GM12878 (cell line): ENCODE measurements around the gene SERINC1. TPM values are rescaled to one million over a fixed set of nuclear protein-coding genes. Genes with fewer than 3 reads are reported as not detected.

Experiments used
- CREB1 ChIP-seq: IDR thresholded peaks from 2 replicates; pipeline ENCODE4 v1.6.1; 2012; ENCODE audit warnings: low read depth, mild to moderate bottlenecking, inconsistent platforms
- CREM ChIP-seq: IDR thresholded peaks from 2 replicates; pipeline ENCODE4 v1.6.1; 2014; ENCODE audit warnings: antibody characterized with exemption, low read depth
- HCFC1 ChIP-seq: fragments of 150-350 bp; IDR thresholded peaks from 2 replicates; pipeline ENCODE4 v1.6.1; 2014; ENCODE audit warnings: low read length
- KAT2A ChIP-seq: conservative IDR thresholded peaks from 2 replicates; pipeline ENCODE4 v1.6.1; 2011; ENCODE audit warnings: low read depth, low read length; ENCODE audit not compliant: control insufficient read depth
- KLF5 ChIP-seq: fragments of 450-650 bp; IDR thresholded peaks from 2 replicates; pipeline ENCODE4 v1.6.1; 2014; ENCODE audit warnings: mild to moderate bottlenecking; ENCODE audit not compliant: partially characterized antibody
- LARP7 ChIP-seq: fragments of 450-650 bp; IDR thresholded peaks from 2 replicates; pipeline ENCODE4 v1.6.1; 2017; ENCODE audit warnings: mild to moderate bottlenecking
- MYC ChIP-seq: IDR thresholded peaks from 2 replicates; pipeline ENCODE4 v1.6.1; 2011; ENCODE audit warnings: mild to moderate bottlenecking, low read length, moderate library complexity, inconsistent platforms; ENCODE audit not compliant: insufficient read depth, insufficient replicate concordance, insufficient read length, severe bottlenecking
- NR2F1 ChIP-seq: fragments of 450-650 bp; conservative IDR thresholded peaks from 2 replicates; pipeline ENCODE4 v1.6.1; 2017; ENCODE audit warnings: mild to moderate bottlenecking
- SIX5 ChIP-seq: IDR thresholded peaks from 2 replicates; pipeline ENCODE4 v1.6.1; 2011; ENCODE audit warnings: mild to moderate bottlenecking, low read depth, low read length, moderate library complexity; ENCODE audit not compliant: severe bottlenecking
- SUZ12 ChIP-seq: fragments of 200-600 bp; sonication (generic); IDR thresholded peaks from one replicate; pipeline ENCODE4 v1.6.1; 2018; ENCODE audit warnings: antibody characterized with exemption, mild to moderate bottlenecking; ENCODE audit not compliant: unreplicated experiment
- YY1 ChIP-seq: IDR thresholded peaks from 2 replicates; pipeline ENCODE4 v1.6.1; 2011; ENCODE audit warnings: low read depth, mild to moderate bottlenecking, low read length
- ZNF622 ChIP-seq: fragments of 450-650 bp; IDR thresholded peaks from 2 replicates; pipeline ENCODE4 v1.6.1; 2017; ENCODE audit warnings: mild to moderate bottlenecking, inconsistent platforms
- polyA plus RNA-seq, 11 experiments: library from polyadenylated mRNA; depleted of rRNA in 4 of 11; unstranded in 6 of 11; stranded (reverse) in 5 of 11; fragments of >200 nt; fragmentation: Nextera tagmentation in 4 of 11; fragmentation: Illumina TruSeq in 1 of 11; extraction: Ambion mirVana in 4 of 11; extraction: Trizol in 1 of 11; gene quantifications; 1 replicate in 1 of 11; 2 replicates in 10 of 11; pipeline versions ENCODE4 v1.2.1 to v1.2.3, GENCODE V29; 2011 to 2016; ENCODE audit warnings: inconsistent platforms in 2 of 11, missing spikeins in 2 of 11, low read depth in 1 of 11
- total RNA-seq, 4 experiments: library from RNA; depleted of rRNA in 3 of 4; stranded (reverse); fragments of >200 nt in 3 of 4; fragmentation: Illumina TruSeq in 1 of 4; extraction: Trizol in 1 of 4; gene quantifications; 2 replicates each; pipeline versions ENCODE4 v1.2.1 to v1.2.3, GENCODE V29; 2013 to 2021
- TF ChIP-seq, protein P1 (sequence below): IDR thresholded peaks from 2 replicates; pipeline ENCODE4 v1.6.1; 2011; ENCODE audit warnings: low read depth, mild to moderate bottlenecking, low read length, moderate library complexity, borderline replicate concordance; ENCODE audit errors: extremely low read depth
- TF ChIP-seq, protein P2 (sequence below): fragments of 450-650 bp; IDR thresholded peaks from 2 replicates; pipeline ENCODE4 v1.6.1; 2017; ENCODE audit warnings: mild to moderate bottlenecking
- TF ChIP-seq, protein P3 (sequence below): fragments of 450-650 bp; IDR thresholded peaks from 2 replicates; pipeline ENCODE4 v1.6.1; 2016; ENCODE audit warnings: mild to moderate bottlenecking, moderate library complexity, borderline replicate concordance
- TF ChIP-seq, protein P4 (sequence below), 3 experiments: IDR thresholded peaks in 2 of 3; conservative IDR thresholded peaks in 1 of 3; 2 replicates each; pipeline ENCODE4 v1.5.1; 2011; ENCODE audit warnings: low read depth in 3 of 3, low read length in 3 of 3, mild to moderate bottlenecking in 3 of 3, control low read depth in 2 of 3, moderate library complexity in 2 of 3, inconsistent platforms in 1 of 3, mixed read lengths in 1 of 3; ENCODE audit not compliant: control insufficient read depth in 2 of 3, insufficient read depth in 1 of 3; ENCODE audit errors: extremely low read depth in 1 of 3
- TF ChIP-seq, protein P5 (sequence below): IDR thresholded peaks from 2 replicates; pipeline ENCODE4 v1.6.1; 2011; ENCODE audit warnings: low read depth, low read length, improper control_type of control experiment, borderline replicate concordance
- TF ChIP-seq, protein P6 (sequence below): fragments of 450-650 bp; IDR thresholded peaks from 2 replicates; pipeline ENCODE4 v1.6.1; 2016; ENCODE audit warnings: mild to moderate bottlenecking

SERINC1 gene
- total and polyA plus RNA-seq, 10 of the 15 experiments (the other 5 are each of a cell fraction or from before 2014, with no cell fraction given) = 18.5 to 45.7 (median 31.1) TPM

DNA sequence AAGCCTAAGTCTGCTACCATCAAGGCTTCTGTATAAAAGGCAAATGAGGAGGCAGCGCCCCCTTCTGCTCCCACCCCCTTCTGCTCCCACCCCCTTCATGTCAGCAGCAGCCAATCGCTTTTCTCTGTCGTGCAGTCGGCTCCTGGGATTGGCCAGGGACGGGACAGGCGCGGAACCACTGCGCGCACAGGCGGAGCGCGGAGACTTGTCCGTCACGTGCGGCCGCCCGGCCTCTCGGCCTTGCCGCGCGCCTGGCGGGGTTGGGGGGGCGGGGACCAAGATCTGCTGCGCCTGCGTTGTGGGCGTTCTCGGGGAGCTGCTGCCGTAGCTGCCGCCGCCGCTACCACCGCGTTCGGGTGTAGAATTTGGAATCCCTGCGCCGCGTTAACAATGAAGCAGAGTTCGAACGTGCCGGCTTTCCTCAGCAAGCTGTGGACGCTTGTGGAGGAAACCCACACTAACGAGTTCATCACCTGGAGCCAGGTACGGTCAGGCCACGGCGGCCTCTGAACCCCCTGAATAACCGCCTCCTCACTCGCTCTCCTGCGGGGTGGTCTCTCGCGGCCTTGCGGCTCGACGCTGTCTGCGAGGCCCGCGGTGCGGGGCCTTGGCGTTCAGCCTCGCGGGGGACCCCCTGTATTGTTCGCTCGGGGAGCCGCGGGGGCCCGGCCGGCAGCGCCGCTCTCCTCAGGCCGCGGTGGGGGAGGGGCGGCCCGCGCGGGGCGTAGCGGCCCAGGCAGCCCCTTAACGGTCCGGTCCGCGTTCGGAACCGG lies 72.1 kb downstream of the SERINC1 start, which contains the start of gene HSF2 (continued):
- peak; percentile 62 for TF ChIP-seq CREB1
- TF ChIP-seq KAT2A = no peak
- TF ChIP-seq, protein P1, sequence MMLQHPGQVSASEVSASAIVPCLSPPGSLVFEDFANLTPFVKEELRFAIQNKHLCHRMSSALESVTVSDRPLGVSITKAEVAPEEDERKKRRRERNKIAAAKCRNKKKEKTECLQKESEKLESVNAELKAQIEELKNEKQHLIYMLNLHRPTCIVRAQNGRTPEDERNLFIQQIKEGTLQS = 0 out of 2 replicates have a peak, but pooled peaks have one; percentile 46
- TF ChIP-seq KLF5 = no peak
- TF ChIP-seq, protein P2, sequence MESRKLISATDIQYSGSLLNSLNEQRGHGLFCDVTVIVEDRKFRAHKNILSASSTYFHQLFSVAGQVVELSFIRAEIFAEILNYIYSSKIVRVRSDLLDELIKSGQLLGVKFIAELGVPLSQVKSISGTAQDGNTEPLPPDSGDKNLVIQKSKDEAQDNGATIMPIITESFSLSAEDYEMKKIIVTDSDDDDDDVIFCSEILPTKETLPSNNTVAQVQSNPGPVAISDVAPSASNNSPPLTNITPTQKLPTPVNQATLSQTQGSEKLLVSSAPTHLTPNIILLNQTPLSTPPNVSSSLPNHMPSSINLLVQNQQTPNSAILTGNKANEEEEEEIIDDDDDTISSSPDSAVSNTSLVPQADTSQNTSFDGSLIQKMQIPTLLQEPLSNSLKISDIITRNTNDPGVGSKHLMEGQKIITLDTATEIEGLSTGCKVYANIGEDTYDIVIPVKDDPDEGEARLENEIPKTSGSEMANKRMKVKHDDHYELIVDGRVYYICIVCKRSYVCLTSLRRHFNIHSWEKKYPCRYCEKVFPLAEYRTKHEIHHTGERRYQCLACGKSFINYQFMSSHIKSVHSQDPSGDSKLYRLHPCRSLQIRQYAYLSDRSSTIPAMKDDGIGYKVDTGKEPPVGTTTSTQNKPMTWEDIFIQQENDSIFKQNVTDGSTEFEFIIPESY = no peak
- no peak for TF ChIP-seq SIX5
- TF ChIP-seq NR2F1 = peak; percentile 40; the same call in 1 of the 2 replicates
- no peak for TF ChIP-seq SUZ12
- TF ChIP-seq ZNF622 = no peak
- peak; percentile 65; the same call in 1 of the 2 replicates for TF ChIP-seq CREM
- TF ChIP-seq MYC = no peak
- 0 out of 2 replicates have a peak, but pooled peaks have one; percentile 11 for TF ChIP-seq HCFC1
- peak; percentile 23; the same call in 1 of the 2 replicates for TF ChIP-seq YY1
- TF ChIP-seq, protein P3, sequence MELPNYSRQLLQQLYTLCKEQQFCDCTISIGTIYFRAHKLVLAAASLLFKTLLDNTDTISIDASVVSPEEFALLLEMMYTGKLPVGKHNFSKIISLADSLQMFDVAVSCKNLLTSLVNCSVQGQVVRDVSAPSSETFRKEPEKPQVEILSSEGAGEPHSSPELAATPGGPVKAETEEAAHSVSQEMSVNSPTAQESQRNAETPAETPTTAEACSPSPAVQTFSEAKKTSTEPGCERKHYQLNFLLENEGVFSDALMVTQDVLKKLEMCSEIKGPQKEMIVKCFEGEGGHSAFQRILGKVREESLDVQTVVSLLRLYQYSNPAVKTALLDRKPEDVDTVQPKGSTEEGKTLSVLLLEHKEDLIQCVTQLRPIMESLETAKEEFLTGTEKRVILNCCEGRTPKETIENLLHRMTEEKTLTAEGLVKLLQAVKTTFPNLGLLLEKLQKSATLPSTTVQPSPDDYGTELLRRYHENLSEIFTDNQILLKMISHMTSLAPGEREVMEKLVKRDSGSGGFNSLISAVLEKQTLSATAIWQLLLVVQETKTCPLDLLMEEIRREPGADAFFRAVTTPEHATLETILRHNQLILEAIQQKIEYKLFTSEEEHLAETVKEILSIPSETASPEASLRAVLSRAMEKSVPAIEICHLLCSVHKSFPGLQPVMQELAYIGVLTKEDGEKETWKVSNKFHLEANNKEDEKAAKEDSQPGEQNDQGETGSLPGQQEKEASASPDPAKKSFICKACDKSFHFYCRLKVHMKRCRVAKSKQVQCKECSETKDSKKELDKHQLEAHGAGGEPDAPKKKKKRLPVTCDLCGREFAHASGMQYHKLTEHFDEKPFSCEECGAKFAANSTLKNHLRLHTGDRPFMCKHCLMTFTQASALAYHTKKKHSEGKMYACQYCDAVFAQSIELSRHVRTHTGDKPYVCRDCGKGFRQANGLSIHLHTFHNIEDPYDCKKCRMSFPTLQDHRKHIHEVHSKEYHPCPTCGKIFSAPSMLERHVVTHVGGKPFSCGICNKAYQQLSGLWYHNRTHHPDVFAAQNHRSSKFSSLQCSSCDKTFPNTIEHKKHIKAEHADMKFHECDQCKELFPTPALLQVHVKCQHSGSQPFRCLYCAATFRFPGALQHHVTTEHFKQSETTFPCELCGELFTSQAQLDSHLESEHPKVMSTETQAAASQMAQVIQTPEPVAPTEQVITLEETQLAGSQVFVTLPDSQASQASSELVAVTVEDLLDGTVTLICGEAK = no peak
- TF ChIP-seq, protein P4, sequence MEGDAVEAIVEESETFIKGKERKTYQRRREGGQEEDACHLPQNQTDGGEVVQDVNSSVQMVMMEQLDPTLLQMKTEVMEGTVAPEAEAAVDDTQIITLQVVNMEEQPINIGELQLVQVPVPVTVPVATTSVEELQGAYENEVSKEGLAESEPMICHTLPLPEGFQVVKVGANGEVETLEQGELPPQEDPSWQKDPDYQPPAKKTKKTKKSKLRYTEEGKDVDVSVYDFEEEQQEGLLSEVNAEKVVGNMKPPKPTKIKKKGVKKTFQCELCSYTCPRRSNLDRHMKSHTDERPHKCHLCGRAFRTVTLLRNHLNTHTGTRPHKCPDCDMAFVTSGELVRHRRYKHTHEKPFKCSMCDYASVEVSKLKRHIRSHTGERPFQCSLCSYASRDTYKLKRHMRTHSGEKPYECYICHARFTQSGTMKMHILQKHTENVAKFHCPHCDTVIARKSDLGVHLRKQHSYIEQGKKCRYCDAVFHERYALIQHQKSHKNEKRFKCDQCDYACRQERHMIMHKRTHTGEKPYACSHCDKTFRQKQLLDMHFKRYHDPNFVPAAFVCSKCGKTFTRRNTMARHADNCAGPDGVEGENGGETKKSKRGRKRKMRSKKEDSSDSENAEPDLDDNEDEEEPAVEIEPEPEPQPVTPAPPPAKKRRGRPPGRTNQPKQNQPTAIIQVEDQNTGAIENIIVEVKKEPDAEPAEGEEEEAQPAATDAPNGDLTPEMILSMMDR (IDR thresholded peaks at IDR 0.05 in 2 of 3, conservative IDR thresholded peaks at IDR 0.05 in 1 of 3; ENCODE audit: control insufficient read depth in 2 of 3, extremely low read depth in 1 of 3, insufficient read depth in 1 of 3, low read depth in 3 of 3, low read length in 3 of 3) = peak; percentile 9 to 28 (median 11); a peak in 2 of 6 replicates
- TF ChIP-seq, protein P5, sequence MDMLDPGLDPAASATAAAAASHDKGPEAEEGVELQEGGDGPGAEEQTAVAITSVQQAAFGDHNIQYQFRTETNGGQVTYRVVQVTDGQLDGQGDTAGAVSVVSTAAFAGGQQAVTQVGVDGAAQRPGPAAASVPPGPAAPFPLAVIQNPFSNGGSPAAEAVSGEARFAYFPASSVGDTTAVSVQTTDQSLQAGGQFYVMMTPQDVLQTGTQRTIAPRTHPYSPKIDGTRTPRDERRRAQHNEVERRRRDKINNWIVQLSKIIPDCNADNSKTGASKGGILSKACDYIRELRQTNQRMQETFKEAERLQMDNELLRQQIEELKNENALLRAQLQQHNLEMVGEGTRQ = peak; percentile 73
- TF ChIP-seq, protein P6, sequence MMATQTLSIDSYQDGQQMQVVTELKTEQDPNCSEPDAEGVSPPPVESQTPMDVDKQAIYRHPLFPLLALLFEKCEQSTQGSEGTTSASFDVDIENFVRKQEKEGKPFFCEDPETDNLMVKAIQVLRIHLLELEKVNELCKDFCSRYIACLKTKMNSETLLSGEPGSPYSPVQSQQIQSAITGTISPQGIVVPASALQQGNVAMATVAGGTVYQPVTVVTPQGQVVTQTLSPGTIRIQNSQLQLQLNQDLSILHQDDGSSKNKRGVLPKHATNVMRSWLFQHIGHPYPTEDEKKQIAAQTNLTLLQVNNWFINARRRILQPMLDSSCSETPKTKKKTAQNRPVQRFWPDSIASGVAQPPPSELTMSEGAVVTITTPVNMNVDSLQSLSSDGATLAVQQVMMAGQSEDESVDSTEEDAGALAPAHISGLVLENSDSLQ = peak; percentile 83
- peak; percentile 90 for TF ChIP-seq LARP7
